ENCODE measurements around the gene TRAM2. TPM values are rescaled to one million over a fixed set of nuclear protein-coding genes. Genes with fewer than 3 reads are reported as not detected.

TRAM2 gene
- total and polyA plus RNA-seq, 2 of the 8 experiments (the other 6 are each of a cell fraction or from before 2014, with no cell fraction given), result 9.0 to 21.4 TPM

GRCh38 chr6:52617087-52617486 lies 40.2 kb upstream of the TRAM2 start (continued):
- TF ChIP-seq CHD7 (IDR thresholded peaks at IDR 0.05; ENCODE audit: insufficient replicate concordance, low read length), result no peak
- TF ChIP-seq ASH2L (IDR thresholded peaks at IDR 0.05; ENCODE audit: low read length), result no peak
- no peak for TF ChIP-seq SP4 (IDR thresholded peaks at IDR 0.05; ENCODE audit: low read length)
- TF ChIP-seq EGR1 (IDR thresholded peaks at IDR 0.05; ENCODE audit: borderline replicate concordance, low read depth, low read length), result no peak
- TF ChIP-seq KDM5A (IDR thresholded peaks at IDR 0.05; ENCODE audit: low read length), result no peak
- TF ChIP-seq MAFK (IDR thresholded peaks at IDR 0.05; ENCODE audit: low read depth, low read length), result no peak
- TF ChIP-seq HDAC2 (IDR thresholded peaks at IDR 0.05; ENCODE audit: borderline replicate concordance in 1 of 2, low read depth in 2 of 2, low read length in 2 of 2), result no peak
- TF ChIP-seq SIRT6 (IDR thresholded peaks at IDR 0.05; ENCODE audit: low read length), result no peak
- TF ChIP-seq CBX8 (IDR thresholded peaks at IDR 0.05; ENCODE audit: borderline replicate concordance, low read depth, low read length), result no peak
